NCI-H748 treated with DMSO at 0.1 percent for 48 hours (cell line): ENCODE data around the gene MOGAT2.
"Not testable (repeated sequence)": the region's sequence is repeated elsewhere in the genome, so short reads cannot be mapped to it uniquely, and the experiment has no call there.

Source experiments
- DNase-seq: peaks from one replicate; lab custom pipeline; 2025; lab: John Stamatoyannopoulos, UW

Gene MOGAT2

GRCh38 chr11:75719340-75720239 lies 2.0 kb downstream of the MOGAT2 start:
- DNase-seq = no peak

GRCh38 chr11:75720639-75721038 lies 3.0 kb downstream of the MOGAT2 start:
- no peak for DNase-seq

- no peak for DNase-seq
Measured at GRCh38 chr11:75721852-75722668, 4.4 kb downstream of the MOGAT2 start.

- DNase-seq = no peak
Measured at GRCh38 chr11:75722669-75723042, 5.0 kb downstream of the MOGAT2 start.

- no peak for DNase-seq
Measured at GRCh38 chr11:75725547-75726320, 8.1 kb downstream of the MOGAT2 start.

GRCh38 chr11:75728992-75729391 lies 11.4 kb downstream of the MOGAT2 start:
- no peak for DNase-seq

GRCh38 chr11:75731095-75731494 lies 13.5 kb downstream of the MOGAT2 start:
- no peak for DNase-seq

- no peak for DNase-seq
Measured at GRCh38 chr11:75733071-75733430, 15.4 kb downstream of the MOGAT2 start.

GRCh38 chr11:75733431-75734107 lies 15.9 kb downstream of the MOGAT2 start:
- no peak for DNase-seq

- DNase-seq = no peak
Measured at GRCh38 chr11:75734491-75735180, 17.0 kb downstream of the MOGAT2 start.

GRCh38 chr11:75735181-75735845 lies 17.7 kb downstream of the MOGAT2 start:
- no peak for DNase-seq

GRCh38 chr11:75737314-75737713 lies 19.7 kb downstream of the MOGAT2 start:
- DNase-seq = no peak

GRCh38 chr11:75740681-75741080 lies 23.0 kb downstream of the MOGAT2 start:
- no peak for DNase-seq

GRCh38 chr11:75743159-75743558 lies 25.5 kb downstream of the MOGAT2 start:
- DNase-seq = not testable (repeated sequence)

- DNase-seq = no peak
Measured at GRCh38 chr11:75743711-75744563, 26.3 kb downstream of the MOGAT2 start.

GRCh38 chr11:75745807-75746206 lies 28.2 kb downstream of the MOGAT2 start:
- no peak for DNase-seq

GRCh38 chr11:75748729-75749273 lies 31.2 kb downstream of the MOGAT2 start:
- DNase-seq = not testable (repeated sequence)

- not testable (repeated sequence) for DNase-seq
Measured at GRCh38 chr11:75754933-75755332, 37.3 kb downstream of the MOGAT2 start.

- DNase-seq = no peak
Measured at GRCh38 chr11:75757651-75758050, 40.0 kb downstream of the MOGAT2 start.
